UCSD-AML1 (cell line): ENCODE results near the gene ARF3.
"Not testable (repeated sequence)": the region's sequence is repeated elsewhere in the genome, so short reads cannot be mapped to it uniquely, and the experiment has no call there.

Experiments used
- DNase-seq: peaks from one replicate; lab custom pipeline; 2025; ENCODE audit not compliant: unreplicated experiment; lab: John Stamatoyannopoulos, UW

The ARF3 gene

DNA sequence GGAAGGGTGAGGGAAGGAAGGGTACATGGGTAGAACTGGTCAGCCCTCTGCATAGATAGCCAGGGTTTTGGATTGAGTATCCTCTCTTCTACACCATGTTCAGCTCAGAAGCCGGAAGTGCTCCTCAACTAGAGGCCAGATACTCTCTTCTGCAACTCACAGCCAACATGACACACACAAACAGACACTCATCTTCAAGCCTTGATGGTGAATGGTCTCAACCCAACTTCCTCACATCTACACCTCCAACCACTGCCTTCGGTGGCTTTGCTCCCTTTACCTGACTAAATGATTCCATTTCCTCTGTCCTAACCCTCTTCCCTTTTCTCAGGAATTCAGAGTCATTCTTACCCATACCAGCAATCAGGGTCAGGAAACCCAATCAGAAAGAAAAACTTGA lies 24.4 kb downstream of the ARF3 start:
- DNase-seq = no peak

DNA sequence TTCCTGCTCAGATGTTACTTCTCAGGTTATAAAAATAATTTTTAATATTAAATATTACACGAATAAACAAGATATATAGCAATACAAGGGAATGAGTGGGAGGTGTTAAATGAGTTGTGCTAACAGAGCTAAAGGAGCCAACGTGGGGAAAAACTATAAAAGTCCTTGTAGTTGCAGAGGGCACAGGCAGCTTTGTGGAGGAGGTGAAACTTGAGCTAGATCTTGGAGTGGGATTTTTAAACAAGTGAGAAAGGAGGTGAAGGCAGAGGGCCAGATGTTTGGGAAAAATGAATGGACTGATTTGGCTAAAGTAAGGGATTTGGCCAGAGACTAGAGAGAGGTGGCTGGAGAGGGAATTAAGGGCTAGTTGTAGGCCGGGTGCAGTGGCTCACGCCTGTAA lies 26.8 kb downstream of the ARF3 start:
- DNase-seq = no peak

DNA sequence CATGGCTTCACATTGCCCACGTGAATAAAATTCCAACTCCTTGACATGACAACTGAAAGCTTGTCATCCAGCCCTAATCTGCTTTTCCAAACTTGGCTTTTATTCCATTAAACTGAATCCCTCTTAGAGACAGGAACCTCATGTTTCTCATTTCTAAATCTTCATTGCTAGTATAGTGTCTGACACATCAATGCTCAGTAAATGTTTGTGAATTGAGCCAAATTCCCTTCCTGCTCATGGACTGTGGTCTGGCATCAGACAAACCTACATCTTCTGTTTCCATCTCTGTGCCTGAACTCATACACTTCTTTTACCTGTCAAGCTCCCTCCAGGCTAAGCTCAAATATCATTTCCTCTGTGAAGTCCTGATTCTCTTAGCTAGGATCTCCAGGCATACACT lies 27.7 kb downstream of the ARF3 start:
- DNase-seq = no peak

DNA sequence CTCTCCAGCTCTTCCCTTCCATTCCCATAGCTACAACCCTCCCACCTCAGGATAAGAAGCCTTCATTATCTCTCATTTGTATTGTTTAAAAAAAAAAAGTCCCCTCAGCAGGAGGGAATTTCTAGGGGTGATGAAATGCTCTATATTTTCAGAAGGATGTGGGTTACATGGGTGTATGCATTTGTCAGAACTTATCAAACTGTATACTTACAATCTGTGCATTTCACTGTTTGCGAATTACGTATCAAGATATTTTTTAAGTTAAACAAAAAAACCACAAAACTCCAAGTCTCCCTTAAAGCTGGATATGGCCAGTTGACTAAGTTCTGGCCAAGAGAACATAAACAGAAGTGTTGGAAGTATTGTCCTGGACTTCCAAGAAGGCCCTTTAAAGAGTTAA lies 30.0 kb downstream of the ARF3 start:
- DNase-seq = no peak

DNA sequence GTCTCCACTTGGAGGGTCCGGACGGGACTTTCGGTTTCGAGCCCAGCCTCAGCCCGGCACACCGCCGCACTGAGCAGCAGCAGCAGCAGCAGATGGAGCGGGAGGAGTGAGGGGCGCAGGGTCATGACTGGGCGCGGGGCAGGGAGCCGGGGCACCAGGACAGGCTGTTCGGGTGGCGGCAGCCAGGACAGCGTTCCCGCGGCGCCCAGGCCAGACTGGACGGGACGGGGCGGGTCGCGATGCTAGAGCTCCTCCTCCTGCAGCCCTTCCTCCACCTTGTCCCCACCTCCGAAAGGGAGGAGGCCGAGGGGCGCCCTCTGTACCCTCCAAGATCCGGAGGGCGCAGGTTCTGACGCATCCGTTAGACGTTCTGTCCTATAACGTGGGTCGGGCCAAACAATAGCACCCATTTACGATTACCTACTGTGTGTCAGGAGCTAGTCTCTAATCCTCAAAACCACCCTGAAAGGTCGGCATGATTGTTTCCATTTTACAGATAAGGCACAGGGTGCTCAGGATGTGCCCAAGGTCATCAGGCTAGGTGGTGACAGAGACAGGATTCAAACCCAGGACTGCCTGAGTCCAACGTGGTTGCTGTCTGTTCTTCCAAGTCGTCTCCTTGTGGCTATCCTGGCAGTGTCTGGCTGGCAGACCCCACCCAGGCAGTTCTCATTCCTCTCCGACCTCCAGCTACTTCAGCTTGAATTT lies 31.8 kb downstream of the ARF3 start, which contains the start of gene FKBP11:
TSS of gene FKBP11 (minus strand) at position 189 of the 708 bp plus-strand sequence. CDS start at position 125, 64 bp downstream.
- no peak for DNase-seq

DNA sequence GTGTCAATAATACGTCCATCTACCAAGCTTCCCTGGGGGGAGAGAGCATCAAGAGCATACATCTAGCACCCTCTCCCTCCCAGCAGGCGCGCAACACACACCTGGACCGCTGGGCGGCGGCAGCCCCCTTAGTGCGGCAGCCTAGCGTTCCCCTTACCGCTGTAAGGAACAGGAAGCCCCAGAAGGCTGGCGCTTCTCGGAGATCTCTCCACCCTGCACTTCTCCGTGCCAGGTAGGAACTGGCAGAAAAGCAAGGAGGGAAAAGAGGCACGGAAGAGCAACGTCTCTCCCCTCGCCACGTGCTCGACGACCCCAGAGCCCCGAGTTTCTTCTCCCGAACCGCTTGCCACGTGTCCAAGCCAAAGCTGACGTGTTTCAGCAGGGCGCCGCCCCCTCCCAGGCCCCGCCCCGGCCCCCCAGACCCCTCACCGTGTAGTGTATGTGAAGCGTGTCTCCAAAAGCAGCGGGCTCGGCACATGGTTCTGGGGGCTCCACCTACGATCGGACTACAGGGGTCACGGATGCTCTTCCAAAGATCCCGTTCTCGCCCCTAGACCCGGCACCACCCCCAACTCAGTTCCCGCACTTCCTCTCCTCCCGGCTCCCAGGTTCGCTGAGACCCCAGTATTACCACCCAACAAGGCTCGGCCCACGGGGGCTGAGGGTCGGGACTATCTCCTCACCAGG lies 32.5 kb downstream of the ARF3 start:
- no peak for DNase-seq

DNA sequence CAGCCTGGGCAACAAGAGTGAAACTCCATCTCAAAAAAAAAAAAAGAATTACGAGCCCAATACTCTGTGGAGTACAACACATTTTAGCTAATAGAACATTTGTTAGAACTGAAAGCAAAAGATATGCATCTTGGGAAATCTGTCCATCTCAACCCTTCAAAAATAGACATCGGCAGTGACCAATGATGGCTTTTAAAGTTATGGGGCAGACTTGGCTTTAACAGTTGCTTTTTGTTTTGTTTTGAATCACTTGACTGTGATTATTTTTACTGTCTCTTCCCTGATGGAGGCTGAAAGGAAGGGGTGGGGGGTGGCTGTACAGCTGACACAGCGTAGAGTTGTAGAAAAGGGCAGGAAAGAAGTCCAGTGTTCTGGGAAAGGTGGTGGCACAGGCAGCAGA lies 34.2 kb downstream of the ARF3 start:
- DNase-seq = no peak

DNA sequence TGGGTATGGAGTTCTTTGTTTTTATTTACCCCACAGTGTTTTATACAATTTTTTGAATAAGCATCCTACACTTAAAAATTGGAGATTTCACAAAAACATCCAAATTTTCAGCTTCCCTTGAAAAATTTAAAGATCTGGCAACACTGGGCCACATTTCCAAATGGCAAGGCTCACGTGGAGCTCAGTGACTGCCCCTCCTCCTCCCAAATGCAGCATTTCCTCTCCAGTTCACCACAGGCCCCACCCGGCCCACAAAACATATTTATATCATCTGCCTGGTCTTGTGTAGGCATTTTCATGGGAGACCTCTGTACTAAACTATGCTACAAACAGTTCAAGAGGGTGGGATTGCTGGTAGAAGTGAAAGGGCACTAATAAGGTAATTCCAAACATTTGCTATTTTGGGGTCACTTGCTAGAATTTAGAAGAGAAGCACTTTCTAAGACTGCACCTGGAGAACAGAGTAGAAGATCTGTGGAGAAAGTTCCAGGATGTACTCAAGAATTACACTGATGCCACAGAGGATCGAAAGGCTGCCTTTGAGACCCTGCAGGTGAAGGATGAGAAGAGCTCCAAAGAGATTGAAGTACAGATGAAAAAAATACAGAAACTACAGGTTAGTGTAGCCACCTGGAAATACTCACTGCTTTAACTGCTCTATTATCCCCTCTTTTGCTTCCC lies 39.3 kb downstream of the ARF3 start:
- peak; percentile 31 for DNase-seq

DNA sequence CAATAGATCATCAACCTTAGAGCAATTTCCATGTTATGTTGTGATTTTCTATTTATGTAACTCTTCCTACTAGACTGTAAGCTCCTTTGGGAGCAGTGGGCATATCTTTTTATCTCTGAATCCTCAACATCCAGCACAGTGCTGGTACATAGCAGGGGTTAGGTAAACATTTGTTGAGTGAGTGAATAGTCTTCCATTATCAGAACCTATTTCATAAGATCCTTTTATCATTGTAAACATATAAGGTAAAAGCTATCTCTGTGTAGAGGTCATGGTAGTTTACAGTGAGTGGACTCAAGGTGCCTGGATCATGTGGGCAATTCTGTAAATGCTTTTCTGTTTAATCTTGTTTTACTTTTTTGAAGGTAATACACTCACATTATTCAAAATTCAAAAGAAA lies 47.1 kb downstream of the ARF3 start:
- no peak for DNase-seq

DNA sequence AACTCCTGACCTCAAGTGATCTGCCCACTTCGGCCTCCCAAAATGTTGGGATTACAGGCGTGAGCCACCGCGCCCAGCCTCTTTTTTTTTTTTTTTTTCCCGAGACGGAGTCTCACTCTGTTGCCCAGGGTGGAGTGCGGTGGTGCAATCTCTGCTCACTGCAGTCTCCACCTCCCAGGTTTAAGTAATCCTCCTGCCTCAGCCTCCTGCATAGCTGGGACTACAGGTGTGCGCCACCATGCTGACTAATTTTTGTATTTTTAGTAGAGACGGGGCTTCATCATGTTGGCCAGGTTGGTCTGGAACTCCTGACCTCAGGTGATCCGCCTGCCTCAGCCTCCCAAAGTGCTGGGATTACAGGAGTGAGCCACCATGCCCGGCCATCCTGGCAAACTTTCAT lies 47.6 kb downstream of the ARF3 start:
- DNase-seq = not testable (repeated sequence)

DNA sequence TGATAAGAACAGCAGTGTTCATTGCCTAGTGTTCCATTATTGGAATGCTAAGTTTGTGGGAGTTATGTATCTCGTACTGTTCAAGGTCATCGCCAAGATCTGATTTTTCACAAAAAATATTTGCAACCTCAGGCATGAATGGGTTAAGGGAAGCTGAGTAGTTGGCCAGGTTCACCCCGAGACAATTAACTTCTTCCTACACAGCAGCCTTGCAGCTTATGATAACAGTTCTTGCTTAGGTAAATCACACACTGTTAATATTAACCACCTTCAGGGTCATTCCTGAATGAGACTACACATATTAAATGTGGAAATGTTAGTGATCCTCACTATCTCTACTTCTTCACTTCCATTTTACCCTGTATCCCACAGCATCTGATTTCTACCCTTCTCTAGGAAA lies 50.0 kb downstream of the ARF3 start:
- DNase-seq = no peak

DNA sequence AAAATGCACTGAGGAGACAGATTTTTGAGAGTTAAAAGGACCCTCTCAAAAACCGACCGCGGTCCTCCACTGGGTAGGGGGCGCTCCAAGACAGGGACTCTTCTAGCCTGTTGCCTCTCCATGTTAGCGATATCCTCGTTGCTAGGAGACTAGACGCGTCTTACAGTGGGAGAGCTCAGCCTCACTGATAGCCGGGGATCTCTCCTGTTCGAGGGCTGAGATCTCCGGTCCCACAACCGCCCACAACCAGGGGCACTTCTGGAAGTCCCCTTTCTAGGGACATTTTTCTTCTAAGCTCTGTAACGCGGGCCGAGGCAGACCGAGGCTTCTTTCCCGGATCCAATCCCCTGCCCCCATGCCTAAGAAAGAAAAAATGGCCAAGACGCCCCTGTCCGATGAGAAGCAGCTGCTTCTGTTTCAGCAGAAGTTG lies 53.3 kb downstream of the ARF3 start:
- DNase-seq = peak; percentile 68

DNA sequence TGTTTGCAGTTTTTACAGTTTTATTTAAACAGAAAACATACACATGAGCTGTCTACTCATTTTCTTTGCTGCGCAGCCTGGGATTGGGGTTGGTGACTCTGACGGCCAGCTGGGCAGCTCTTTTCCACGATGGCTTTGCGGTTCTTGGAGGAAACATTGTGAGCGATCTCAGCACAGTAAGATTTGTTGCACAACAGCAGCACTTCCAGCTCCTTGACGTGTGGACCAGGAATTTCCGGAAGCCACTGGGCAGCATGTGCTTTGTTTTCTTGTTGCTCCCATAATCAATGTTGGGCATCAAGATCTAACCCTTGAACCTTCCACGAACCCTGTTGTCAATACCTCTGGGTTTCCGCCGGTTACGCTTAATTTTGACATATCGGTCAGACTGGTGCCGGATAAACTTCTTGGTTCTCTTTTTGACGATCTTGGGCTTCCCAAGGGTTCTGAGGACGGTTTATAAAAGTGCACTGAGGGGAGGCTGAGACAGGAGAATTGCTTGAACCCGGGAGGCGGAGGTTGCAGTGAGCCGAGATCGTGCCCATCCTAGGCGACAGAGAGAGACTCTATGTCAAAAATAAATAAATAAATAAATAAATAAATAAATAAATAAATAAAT lies 53.8 kb downstream of the ARF3 start:
- no peak for DNase-seq

DNA sequence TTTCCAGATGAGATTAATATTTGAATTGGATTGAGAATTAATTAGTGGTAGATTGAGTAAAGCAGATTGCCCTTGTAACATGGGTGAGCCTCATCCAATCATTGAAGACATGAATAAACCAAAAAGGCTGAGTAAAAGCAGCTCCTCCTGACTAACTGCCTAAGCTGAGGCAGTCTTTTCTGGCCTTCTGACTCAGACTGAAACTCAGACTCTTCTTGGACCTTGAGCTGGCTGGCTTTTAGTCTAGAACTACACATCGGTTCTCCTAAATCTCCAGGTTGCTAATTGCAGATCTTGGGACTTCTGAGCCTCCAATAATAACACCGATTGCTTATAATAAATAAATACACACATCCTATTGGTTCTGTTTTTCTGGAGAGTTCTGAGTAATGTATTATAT lies 56.0 kb downstream of the ARF3 start:
- no peak for DNase-seq

DNA sequence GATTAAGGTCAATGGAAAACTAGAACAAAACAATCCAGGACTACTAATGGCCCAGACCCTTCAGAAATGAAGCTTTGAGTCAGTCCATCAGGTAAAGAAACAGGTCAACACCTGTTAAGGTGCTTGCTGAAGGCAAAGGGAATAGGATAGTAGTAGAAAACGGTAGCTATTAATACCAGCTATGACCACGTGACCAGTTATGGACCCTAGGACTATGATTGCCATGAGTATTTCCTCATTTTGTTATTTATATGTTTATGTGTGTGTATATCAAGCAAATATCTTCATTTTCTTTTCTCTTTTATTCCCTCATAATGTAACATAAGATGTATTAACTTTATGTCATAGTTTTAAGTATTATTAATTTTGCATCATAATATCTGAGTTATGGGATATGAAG lies 57.6 kb downstream of the ARF3 start:
- DNase-seq = no peak

DNA sequence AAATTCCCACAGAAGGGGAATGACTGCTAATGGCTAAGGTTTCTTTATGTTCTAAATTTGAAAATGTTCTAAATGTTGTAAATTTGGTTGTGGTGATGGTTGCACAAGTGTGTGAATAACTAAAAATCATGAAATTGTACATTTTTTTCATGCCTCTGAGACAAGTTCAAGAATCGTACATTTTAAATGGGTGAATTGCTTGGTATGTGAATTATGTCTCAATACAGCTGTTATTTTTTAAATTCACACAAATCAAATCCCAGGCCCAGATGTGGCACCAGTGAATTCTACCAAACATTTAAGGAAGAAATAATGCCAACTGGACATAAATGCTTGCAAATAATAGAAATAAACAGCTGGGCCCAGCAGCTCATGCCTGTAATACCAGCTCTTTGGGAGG lies 63.0 kb downstream of the ARF3 start:
- DNase-seq = no peak

DNA sequence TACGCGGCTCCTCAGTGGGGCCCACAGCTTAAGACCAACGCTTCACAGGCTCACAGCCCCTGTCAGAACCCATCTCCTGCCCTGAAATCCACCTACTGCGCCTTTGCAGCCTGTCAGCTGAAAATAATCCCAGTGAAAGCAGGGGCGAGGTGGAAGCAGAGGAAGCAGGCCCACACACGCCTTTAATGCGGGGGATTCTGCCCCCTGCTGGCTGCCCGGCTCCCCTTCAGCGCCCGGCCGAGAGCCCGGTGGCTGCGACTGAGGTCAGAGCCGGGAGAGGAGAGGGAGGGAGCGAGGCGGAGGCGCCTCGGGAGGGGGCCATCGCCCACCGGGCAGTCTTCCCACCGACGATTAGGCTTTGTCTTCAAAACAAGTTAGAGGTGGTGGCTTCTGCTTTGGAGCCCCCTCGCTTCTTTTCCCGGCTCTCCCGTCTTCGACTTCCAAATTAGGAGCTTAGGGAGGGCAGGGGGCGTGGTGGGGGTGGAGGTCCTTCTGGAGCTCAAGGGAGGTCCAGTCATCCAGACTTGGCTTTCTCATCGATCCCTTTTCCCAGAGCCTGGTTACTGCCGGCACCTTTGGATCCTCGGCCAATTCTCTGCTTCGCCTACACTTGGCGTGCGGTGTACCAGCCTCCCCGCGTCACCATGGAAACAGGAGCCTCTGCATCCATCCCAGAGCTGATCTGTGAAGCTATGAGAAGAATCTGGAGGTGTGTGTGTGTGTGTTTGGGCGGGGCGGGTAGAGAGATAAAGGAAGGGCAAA lies 66.4 kb downstream of the ARF3 start:
- peak; percentile 78 for DNase-seq

DNA sequence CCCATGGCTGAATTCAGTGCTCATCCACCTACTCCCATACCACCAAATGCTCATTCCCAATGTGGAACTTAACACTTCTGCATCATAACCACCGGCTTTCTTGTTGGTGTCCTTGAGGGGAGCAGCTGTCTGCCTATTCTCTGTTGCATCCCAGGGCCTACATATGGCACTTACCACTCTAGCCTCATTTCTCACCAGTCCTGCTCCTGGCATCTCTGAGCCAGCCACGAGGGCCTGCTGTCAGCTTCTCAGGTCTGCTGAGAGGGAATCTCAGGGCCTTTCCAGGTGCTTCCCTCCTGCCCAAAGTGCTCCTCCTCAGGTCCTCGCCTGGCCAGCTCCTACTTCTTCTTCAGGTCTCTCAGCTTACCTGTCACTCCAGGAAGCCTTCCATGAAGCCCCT lies 67.6 kb downstream of the ARF3 start:
- no peak for DNase-seq
